Ectodermal cell (in vitro differentiated cells): ENCODE results near the gene HSD17B10.
"Not testable (repeated sequence)": the region's sequence is repeated elsewhere in the genome, so short reads cannot be mapped to it uniquely, and the experiment has no call there.

Experiments
- H3K27ac ChIP-seq: 2 replicates; pipeline ENCODE4 v1.7.0; 2013; ENCODE audit warnings: mild to moderate bottlenecking, low read depth, low read length; ENCODE audit not compliant: insufficient read depth, poor library complexity, severe bottlenecking
- H3K27me3 ChIP-seq: 2 replicates; pipeline ENCODE4 v1.7.0; 2013; ENCODE audit warnings: mild to moderate bottlenecking, low read length; ENCODE audit not compliant: insufficient read depth, control insufficient read depth, poor library complexity, severe bottlenecking
- H3K36me3 ChIP-seq: one replicate; pipeline ENCODE4 v1.7.0; 2013; ENCODE audit warnings: low read length; ENCODE audit not compliant: control insufficient read depth, insufficient read depth
- H3K4me1 ChIP-seq: one replicate; pipeline ENCODE4 v1.7.0; 2013; ENCODE audit warnings: low read length; ENCODE audit not compliant: control insufficient read depth, insufficient read depth
- H3K4me3 ChIP-seq: 2 replicates; pipeline ENCODE4 v1.7.0; 2013; ENCODE audit warnings: low read depth, low read length, control low read depth; ENCODE audit not compliant: insufficient read depth
- H3K9me3 ChIP-seq: 2 replicates; pipeline ENCODE4 v1.7.0; 2013; ENCODE audit warnings: mild to moderate bottlenecking, low read length, moderate library complexity; ENCODE audit not compliant: control insufficient read depth
- WGBS, 2 experiments: methylation state at CpG; one replicate each; pipeline ENCODE4 v1.1.7; 2013; ENCODE audit warnings: missing lambda C conversion rate in 2 of 2; 5-methylcytosine and 5-hydroxymethylcytosine counted together

The HSD17B10 gene

GRCh38 chrX:53438174-53438831 is 4.1 kb upstream of the HSD17B10 start:
- Histone ChIP-seq H3K4me3 (no peak overlapping the region), H3K4me1 (no peaks in the 10 kb centered on the region), H3K9me3 (no peaks in the 10 kb centered on the region), H3K27ac (no peak overlapping the region), H3K36me3 (no peaks in the 10 kb centered on the region), H3K27me3 (peaks cover 23% of the 10 kb centered on the region)
- WGBS, 2 experiments, result 72 to 81% methylated on average over 5 of the region's 5 CpGs

DNA sequence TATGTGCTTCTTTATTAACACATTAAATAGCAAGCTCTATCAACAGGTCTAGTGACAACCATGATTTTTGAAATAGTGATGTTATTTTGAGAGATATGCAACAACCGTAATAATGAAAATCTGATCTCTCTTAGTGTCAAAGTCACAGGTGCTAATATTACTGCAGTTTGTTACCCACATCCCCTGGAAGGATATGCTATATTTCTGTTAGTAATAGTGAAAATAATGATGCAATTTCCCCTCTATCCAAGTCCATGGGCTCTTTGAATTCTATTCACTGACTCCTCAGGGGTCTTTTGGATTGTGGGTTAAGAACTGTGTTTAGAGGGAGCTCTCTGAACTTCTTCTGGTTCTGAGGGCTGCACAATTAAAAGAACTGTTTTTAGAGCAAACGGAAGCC is 3.0 kb upstream of the HSD17B10 start:
- no peak overlapping the region for H3K4me3 ChIP-seq
- 81 to 84% methylated on average over 1 to 2 of the region's 2 CpGs for WGBS, 2 experiments
- H3K4me1 ChIP-seq, result no peaks in the 10 kb centered on the region
- H3K27ac ChIP-seq, result no peak overlapping the region
- H3K36me3 ChIP-seq, result no peaks in the 10 kb centered on the region
- peaks cover 23% of the 10 kb centered on the region for H3K27me3 ChIP-seq
- H3K9me3 ChIP-seq, result no peaks in the 10 kb centered on the region

- H3K27me3 ChIP-seq, result peaks cover 20% of the 10 kb centered on the region
- H3K4me3 ChIP-seq, result no peak overlapping the region
- H3K36me3 ChIP-seq, result no peaks in the 10 kb centered on the region
- H3K27ac ChIP-seq, result no peak overlapping the region
- H3K9me3 ChIP-seq, result no peaks in the 10 kb centered on the region
- H3K4me1 ChIP-seq, result no peaks in the 10 kb centered on the region
- 2 to 30% methylated on average over 2 to 4 of the region's 4 CpGs for WGBS, 2 experiments
These were observed 1.8 kb upstream of the HSD17B10 start for GRCh38 chrX:53435997-53436396.

DNA sequence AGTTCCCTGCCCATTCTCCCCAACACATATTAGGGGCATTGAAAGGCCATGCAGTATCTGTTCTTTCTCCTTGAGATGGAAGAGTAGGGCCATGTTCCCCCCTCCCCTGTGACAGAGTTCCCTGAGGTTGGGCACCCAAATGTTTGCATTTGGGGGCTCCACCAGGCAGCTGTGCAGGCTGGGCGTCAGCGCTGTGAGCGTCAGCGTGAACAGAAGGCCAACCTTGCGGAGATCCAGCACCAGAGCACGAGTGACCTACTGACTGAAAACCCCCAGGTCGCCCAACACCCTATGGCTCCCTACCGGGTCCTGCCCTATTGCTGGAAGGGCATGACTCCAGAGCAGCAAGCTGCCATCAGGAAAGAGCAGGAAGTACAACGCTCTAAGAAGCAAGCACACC is 3.9 kb downstream of the HSD17B10 start:
- H3K4me1 ChIP-seq, result no peaks in the 10 kb centered on the region
- no peak overlapping the region for H3K27ac ChIP-seq
- H3K4me3 ChIP-seq, result no peak overlapping the region
- no peaks in the 10 kb centered on the region for H3K9me3 ChIP-seq
- H3K27me3 ChIP-seq, result no peaks in the 10 kb centered on the region
- WGBS, 2 experiments, result 91 to 96% methylated on average over 9 of the region's 9 CpGs
- H3K36me3 ChIP-seq, result no peaks in the 10 kb centered on the region

DNA sequence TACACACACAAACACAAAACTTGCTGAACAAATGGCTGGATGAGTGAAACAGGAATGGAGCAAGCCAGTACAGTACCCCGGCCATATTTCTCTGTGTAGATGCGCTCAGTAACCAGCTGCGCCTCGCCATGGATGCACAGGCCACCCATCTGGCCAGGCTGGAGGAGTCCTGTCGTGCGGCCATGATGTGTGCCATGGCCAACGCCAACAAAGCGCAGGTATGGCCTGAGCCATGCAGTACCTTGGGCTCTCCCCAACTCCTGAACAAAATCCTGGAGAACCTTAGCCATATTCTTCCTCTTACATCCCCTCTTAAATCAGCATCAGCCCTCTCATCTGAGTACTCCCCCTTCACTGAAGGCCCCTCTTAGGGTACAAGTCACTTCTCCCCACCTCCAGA is 4.4 kb downstream of the HSD17B10 start:
- Histone ChIP-seq H3K4me3 (no peak overlapping the region), H3K27ac (no peak overlapping the region), H3K4me1 (no peaks in the 10 kb centered on the region), H3K9me3 (no peaks in the 10 kb centered on the region), H3K27me3 (no peaks in the 10 kb centered on the region), H3K36me3 (no peaks in the 10 kb centered on the region)
- WGBS, 2 experiments, result 95 to 96% methylated on average over 8 of the region's 8 CpGs

- 0% methylated on average over 17 of the region's 17 CpGs for WGBS, 2 experiments
These were observed 11.3 kb downstream of the HSD17B10 start, which contains the start of gene RIBC1 for GRCh38 chrX:53422861-53423306. Gene RIBC1 (plus strand): TSS chrX:53422873. CDS start chrX:53426277, 3,404 bp downstream.

GRCh38 chrX:53422086-53422860 is 11.9 kb downstream of the HSD17B10 start, which contains the start of gene SMC1A:
Gene SMC1A (minus strand): TSS chrX:53422654. CDS start chrX:53422600, 54 bp downstream.
- peak within 1 kb of the TSS; percentile 78 for H3K4me3 ChIP-seq
- 0% methylated on average over 75 of the region's 75 CpGs for WGBS, 2 experiments
- no peaks in the 10 kb centered on the region for H3K27me3 ChIP-seq
- peak within 1 kb of the TSS; percentile 89 for H3K27ac ChIP-seq
- no peaks in the 10 kb centered on the region for H3K9me3 ChIP-seq
- no peaks in the 10 kb centered on the region for H3K36me3 ChIP-seq
- H3K4me1 ChIP-seq, result peaks cover 4% of the 10 kb centered on the region

More at GRCh38 chrX:53422861-53423306, 11.3 kb downstream of the HSD17B10 start, which contains the start of gene RIBC1:
- Histone ChIP-seq H3K4me3 (peak within 1 kb of the TSS; percentile 78), H3K36me3 (no peaks in the 10 kb centered on the region), H3K27me3 (no peaks in the 10 kb centered on the region), H3K27ac (peak within 1 kb of the TSS; percentile 89), H3K9me3 (no peaks in the 10 kb centered on the region), H3K4me1 (peaks cover 4% of the 10 kb centered on the region)

GRCh38 chrX:53421772-53422085 is 12.4 kb downstream of the HSD17B10 start:
- WGBS, 2 experiments, result 0 to 1% methylated on average over 15 of the region's 15 CpGs

DNA sequence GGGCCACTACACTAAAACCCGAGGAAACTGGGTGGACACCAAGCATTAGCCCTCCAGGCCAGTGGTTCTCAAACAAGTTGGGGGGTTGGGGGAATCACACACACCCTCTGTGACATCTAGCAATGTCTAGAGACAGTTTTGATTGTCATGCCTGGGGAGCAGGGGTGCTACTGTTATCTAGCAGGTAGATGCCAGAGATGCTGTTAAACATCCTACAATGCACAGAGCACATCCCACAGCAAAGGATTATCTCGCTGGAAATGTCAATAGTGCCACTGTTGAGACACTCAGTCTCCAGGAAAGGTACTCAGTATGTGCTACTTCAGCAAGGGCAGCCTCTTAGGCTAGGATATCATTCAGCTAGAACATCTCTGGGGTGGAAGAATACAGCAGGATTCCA is 13.0 kb downstream of the HSD17B10 start:
- Histone ChIP-seq H3K4me3 (peak overlapping the region; percentile 78), H3K36me3 (no peaks in the 10 kb centered on the region), H3K27ac (no peak overlapping the region), H3K27me3 (no peaks in the 10 kb centered on the region), H3K9me3 (no peaks in the 10 kb centered on the region), H3K4me1 (peaks cover 4% of the 10 kb centered on the region)
- whole genome bisulfite sequencing, 2 experiments, result 46 to 56% methylated on average over 2 of the region's 2 CpGs

More at GRCh38 chrX:53421772-53422085, 12.4 kb downstream of the HSD17B10 start:
- no peaks in the 10 kb centered on the region for H3K27me3 ChIP-seq
- H3K27ac ChIP-seq, result peak overlapping the region; percentile 89
- peak overlapping the region; percentile 78 for H3K4me3 ChIP-seq
- H3K9me3 ChIP-seq, result no peaks in the 10 kb centered on the region
- H3K4me1 ChIP-seq, result peaks cover 4% of the 10 kb centered on the region
- H3K36me3 ChIP-seq, result no peaks in the 10 kb centered on the region

- not testable (repeated sequence) for H3K4me3 ChIP-seq, H3K36me3 ChIP-seq, H3K27ac ChIP-seq, H3K27me3 ChIP-seq, H3K9me3 ChIP-seq, H3K4me1 ChIP-seq
- 96% methylated on average over 3 of the region's 3 CpGs for WGBS, 2 experiments
These were observed 13.8 kb downstream of the HSD17B10 start for GRCh38 chrX:53420351-53420750.
